Measurements from ENCODE around the gene L1TD1. TPM values are rescaled to one million over a fixed set of nuclear protein-coding genes. Genes with fewer than 3 reads are reported as not detected.

L1TD1 gene
- total and polyA plus RNA-seq, 12 donors, result 0.07 to 0.16 (median 0.12) TPM; not detected in 9

DNA sequence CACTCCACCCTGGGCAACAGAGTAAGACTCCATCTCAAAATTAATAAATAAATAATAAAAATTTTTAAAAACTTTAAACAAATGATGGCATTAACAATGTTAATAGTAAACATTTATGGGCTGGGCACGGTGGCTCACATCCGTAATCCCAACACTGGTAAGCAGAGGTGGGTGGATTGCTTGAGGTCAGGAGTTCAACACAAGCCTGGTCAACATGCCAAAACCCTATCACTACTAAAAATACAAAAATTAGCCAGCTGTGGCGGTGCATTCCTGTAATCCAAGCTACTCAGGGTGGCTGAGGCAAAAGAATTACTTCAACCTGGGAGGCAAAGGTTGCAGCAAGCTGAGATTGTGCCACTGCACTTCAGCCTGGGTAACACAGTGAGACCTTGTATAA, 9.0 kb upstream of the L1TD1 start:
- ATAC-seq (no peak), DNase-seq (no peak)
- H3K27ac ChIP-seq, result no peak overlapping the region
- no peaks in the 10 kb centered on the region for H3K36me3 ChIP-seq
- no peaks in the 10 kb centered on the region for H3K4me1 ChIP-seq
- H3K27me3 ChIP-seq, result peaks cover 0 to 4% (median 0%) of the 10 kb centered on the region in 7 donors
- 87% methylated on average over 3 of the region's 3 CpGs for whole genome bisulfite sequencing, 2 donors
- no peak overlapping the region for H3K4me3 ChIP-seq
- TF ChIP-seq, protein P1, sequence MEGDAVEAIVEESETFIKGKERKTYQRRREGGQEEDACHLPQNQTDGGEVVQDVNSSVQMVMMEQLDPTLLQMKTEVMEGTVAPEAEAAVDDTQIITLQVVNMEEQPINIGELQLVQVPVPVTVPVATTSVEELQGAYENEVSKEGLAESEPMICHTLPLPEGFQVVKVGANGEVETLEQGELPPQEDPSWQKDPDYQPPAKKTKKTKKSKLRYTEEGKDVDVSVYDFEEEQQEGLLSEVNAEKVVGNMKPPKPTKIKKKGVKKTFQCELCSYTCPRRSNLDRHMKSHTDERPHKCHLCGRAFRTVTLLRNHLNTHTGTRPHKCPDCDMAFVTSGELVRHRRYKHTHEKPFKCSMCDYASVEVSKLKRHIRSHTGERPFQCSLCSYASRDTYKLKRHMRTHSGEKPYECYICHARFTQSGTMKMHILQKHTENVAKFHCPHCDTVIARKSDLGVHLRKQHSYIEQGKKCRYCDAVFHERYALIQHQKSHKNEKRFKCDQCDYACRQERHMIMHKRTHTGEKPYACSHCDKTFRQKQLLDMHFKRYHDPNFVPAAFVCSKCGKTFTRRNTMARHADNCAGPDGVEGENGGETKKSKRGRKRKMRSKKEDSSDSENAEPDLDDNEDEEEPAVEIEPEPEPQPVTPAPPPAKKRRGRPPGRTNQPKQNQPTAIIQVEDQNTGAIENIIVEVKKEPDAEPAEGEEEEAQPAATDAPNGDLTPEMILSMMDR (IDR thresholded peaks at IDR 0.05), result no peak
- no peaks in the 10 kb centered on the region for H3K9me3 ChIP-seq
- intact Hi-C loops (cut with DNase I), result loop anchor here in 1 of 10 donors (5.0 kb wide), 1 partner anchor 227 kb away; no protein-coding TSS in a partner anchor

DNA sequence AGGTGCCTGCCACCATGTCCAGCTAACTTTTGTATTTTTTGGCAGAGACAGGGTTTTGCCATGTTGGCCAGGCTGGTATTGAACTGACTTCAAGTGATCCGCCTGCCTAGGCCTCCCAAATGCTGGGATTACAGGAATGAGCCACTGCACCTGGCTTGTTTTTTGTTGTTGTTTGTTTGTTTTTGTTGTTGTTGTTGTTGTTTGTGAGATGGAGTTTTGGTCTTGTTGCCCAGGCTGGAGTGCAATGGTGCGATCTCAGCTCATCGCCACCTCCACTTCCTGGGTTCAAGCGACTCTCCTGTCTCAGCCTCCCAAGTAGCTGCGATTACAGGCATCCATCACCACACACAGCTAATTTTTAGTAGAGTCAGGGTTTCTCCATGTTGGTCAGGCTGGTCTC, 7.1 kb upstream of the L1TD1 start:
- H3K36me3 ChIP-seq, result no peaks in the 10 kb centered on the region
- peaks cover 0 to 4% (median 0%) of the 10 kb centered on the region in 7 donors for H3K27me3 ChIP-seq
- TF ChIP-seq, protein P1 (IDR thresholded peaks at IDR 0.05), result no peak
- intact Hi-C loops (cut with DNase I), result loop anchor here in 1 of 10 donors (5.0 kb wide), 1 partner anchor 225 kb away; no protein-coding TSS in a partner anchor
- WGBS, 2 donors, result 95 to 100% methylated on average over 5 of the region's 5 CpGs
- no peaks in the 10 kb centered on the region for H3K4me1 ChIP-seq
- DNase-seq (no peak), ATAC-seq (no peak)
- no peaks in the 10 kb centered on the region for H3K9me3 ChIP-seq
- H3K27ac ChIP-seq, result no peak overlapping the region
- no peak overlapping the region for H3K4me3 ChIP-seq

DNA sequence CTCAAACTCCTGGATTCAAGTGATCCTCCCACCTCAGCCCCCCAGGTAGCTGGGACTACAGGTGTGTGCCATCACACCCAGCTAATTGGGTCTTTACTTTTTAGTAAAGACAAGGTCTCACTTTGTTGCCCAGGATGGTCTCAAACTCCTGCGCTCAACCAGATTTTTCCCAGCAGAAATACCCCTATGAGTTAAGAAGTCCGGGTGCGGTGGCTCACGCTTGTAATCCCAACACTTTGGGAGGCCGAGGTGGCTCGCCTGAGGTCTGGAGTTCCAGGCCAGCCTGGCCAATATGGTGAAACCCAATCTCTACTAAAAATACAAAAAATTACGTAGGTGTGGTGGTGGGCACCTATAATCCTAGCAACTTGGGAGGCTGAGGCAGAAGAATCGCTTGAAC, 6.5 kb upstream of the L1TD1 start:
- H3K4me3 ChIP-seq, result no peak overlapping the region
- no peaks in the 10 kb centered on the region for H3K36me3 ChIP-seq
- ATAC-seq, result no peak
- H3K27ac ChIP-seq, result no peak overlapping the region
- 97 to 98% methylated on average over 8 of the region's 8 CpGs for WGBS, 2 donors
- intact Hi-C loops (cut with DNase I), result loop anchor here in 1 of 10 donors (5.0 kb wide), 1 partner anchor 224 kb away; no protein-coding TSS in a partner anchor
- no peaks in the 10 kb centered on the region for H3K4me1 ChIP-seq
- no peaks in the 10 kb centered on the region for H3K9me3 ChIP-seq
- H3K27me3 ChIP-seq, result peaks cover 0 to 4% (median 0%) of the 10 kb centered on the region in 7 donors
- TF ChIP-seq, protein P1 (IDR thresholded peaks at IDR 0.05), result no peak
- no peak for DNase-seq

DNA sequence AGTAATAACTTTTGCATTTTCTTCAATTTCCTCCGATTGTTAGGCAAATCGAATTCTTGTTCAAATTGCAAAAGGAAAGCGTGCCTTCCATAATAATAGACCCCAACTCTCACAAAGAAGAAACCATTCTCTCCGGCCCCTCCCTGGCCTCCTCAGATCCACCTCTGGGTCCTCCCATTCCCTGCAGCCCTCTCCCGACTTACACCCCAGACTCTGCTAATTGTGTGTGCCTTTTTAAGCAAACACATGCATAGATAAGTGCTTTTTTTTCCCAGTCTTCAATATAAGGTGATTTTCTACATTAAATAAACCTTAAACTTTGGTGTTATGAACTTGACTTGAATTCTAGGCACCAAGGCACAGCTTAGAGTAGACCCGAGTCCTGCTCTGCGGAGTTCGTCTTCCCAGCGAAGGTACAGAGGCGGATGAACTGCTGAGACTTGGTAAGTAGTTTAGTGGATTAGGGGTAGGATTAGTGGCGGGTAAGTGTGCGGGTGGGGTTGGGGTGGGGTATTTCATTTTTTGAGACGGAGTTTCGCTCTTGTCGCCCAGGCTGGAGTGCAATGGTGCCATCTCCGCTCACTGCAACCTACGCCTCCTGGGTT, 1.5 kb downstream of the L1TD1 start:
- 73 to 75% methylated on average over 17 of the region's 17 CpGs for WGBS, 2 donors
- no peaks in the 10 kb centered on the region for H3K9me3 ChIP-seq
- peaks cover 11 to 48% (median 41%) of the 10 kb centered on the region in 7 donors for H3K27me3 ChIP-seq

More for the DNA sequence above, 1.5 kb downstream of the L1TD1 start:
- TF ChIP-seq, protein P1 (IDR thresholded peaks at IDR 0.05), result no peak
- Histone ChIP-seq H3K36me3 (no peaks in the 10 kb centered on the region), H3K4me3 (no peak overlapping the region), H3K4me1 (peaks cover 0 to 20% (median 0%) of the 10 kb centered on the region in 9 donors), H3K27ac (no peak overlapping the region)
- ATAC-seq, result no peak
- DNase-seq, result no peak
- intact Hi-C loops (cut with DNase I), result no loop called here
